HEK293 (cell line): Measurements from ENCODE around the gene ZNF783.

Experiments
- YY1 ChIP-seq: fragments of 450-650 bp; formaldehyde crosslinking; IDR thresholded peaks from 2 replicates; pipeline ENCODE4 v1.5.1; 2018; ENCODE audit warnings: missing biosample characterization, missing genetic modification characterization
- YY2 ChIP-seq: fragments of 450-650 bp; formaldehyde crosslinking; IDR thresholded peaks from 2 replicates; pipeline ENCODE4 v1.5.1; 2016; ENCODE audit warnings: missing biosample characterization, missing genetic modification characterization

- TF ChIP-seq YY2 (tag by site-specific recombination) (no peak), YY1 (tag by site-specific recombination) (no peak)
Observed at GRCh38 chr7:149306854-149307253, 44.9 kb downstream of the ZNF783 start.
